DND-41 (cell line): ENCODE measurements around the gene PKD1L1.

Experiments used
- ATAC-seq: fragments of 200-7000 bp; cut with Tn5 transposase; 3 replicates; pipeline ENCODE4 v1.9.1; 2021; ENCODE audit warnings: low read depth; ENCODE audit not compliant: insufficient read depth
- DNase-seq: peaks from one replicate; pipeline ENCODE4 v3.0.0-alpha.2; 2020
- H2AFZ ChIP-seq: 2 replicates; pipeline ENCODE4 v1.6.0; 2012; ENCODE audit warnings: low read depth, low read length
- H3K27ac ChIP-seq: 2 replicates; pipeline ENCODE4 v1.5.1; 2012; ENCODE audit warnings: low read length, inconsistent platforms
- H3K27me3 ChIP-seq: fragments of 200-600 bp; sonication (generic); 2 replicates; pipeline ENCODE4 v1.6.0; 2012; ENCODE audit warnings: low read length, mild to moderate bottlenecking, inconsistent platforms; ENCODE audit not compliant: insufficient read depth, poor library complexity
- H3K36me3 ChIP-seq: 2 replicates; pipeline ENCODE4 v1.5.1; 2012; ENCODE audit warnings: low read length, inconsistent platforms; ENCODE audit not compliant: insufficient read depth
- H3K4me1 ChIP-seq: 2 replicates; pipeline ENCODE4 v1.5.1; 2012; ENCODE audit warnings: mild to moderate bottlenecking, low read length; ENCODE audit not compliant: insufficient read depth
- H3K4me2 ChIP-seq: 2 replicates; pipeline ENCODE4 v1.6.0; 2012; ENCODE audit warnings: mild to moderate bottlenecking, moderate library complexity, low read length, inconsistent platforms; ENCODE audit not compliant: insufficient read depth
- H3K4me3 ChIP-seq, 2 experiments: fragments of 200-600 bp in 1 of 2; shearing (Covaris generic) in 1 of 2; 2 replicates each; pipeline ENCODE4 v1.5.1; 2012 to 2016; ENCODE audit warnings: inconsistent platforms in 2 of 2, low read length in 2 of 2, mild to moderate bottlenecking in 2 of 2, low read depth in 1 of 2, moderate library complexity in 1 of 2
- H3K79me2 ChIP-seq: 2 replicates; pipeline ENCODE4 v1.6.0; 2012; ENCODE audit warnings: low read length, inconsistent platforms; ENCODE audit not compliant: insufficient read depth
- H3K9ac ChIP-seq: 2 replicates; pipeline ENCODE4 v1.6.0; 2012; ENCODE audit warnings: low read depth, mild to moderate bottlenecking, inconsistent platforms, low read length, moderate library complexity
- H3K9me3 ChIP-seq: 2 replicates; pipeline ENCODE4 v1.5.1; 2012; ENCODE audit warnings: low read length, moderate library complexity, mild to moderate bottlenecking, inconsistent platforms; ENCODE audit not compliant: insufficient read depth, severe bottlenecking
- H4K20me1 ChIP-seq: 2 replicates; pipeline ENCODE4 v1.6.0; 2012; ENCODE audit warnings: low read length; ENCODE audit not compliant: insufficient read depth
- EZH2 ChIP-seq: IDR thresholded peaks from 3 replicates; pipeline ENCODE4 v1.6.1; 2012; ENCODE audit warnings: borderline replicate concordance, low read depth, mild to moderate bottlenecking, moderate library complexity, low read length, inconsistent platforms; ENCODE audit not compliant: severe bottlenecking
- TF ChIP-seq, protein P1 (sequence below): IDR thresholded peaks from 2 replicates; pipeline ENCODE4 v1.5.1; 2012; ENCODE audit warnings: borderline replicate concordance, low read length, moderate library complexity, mild to moderate bottlenecking; ENCODE audit not compliant: poor library complexity, severe bottlenecking; ENCODE audit errors: extremely low read depth

PKD1L1 gene

DNA sequence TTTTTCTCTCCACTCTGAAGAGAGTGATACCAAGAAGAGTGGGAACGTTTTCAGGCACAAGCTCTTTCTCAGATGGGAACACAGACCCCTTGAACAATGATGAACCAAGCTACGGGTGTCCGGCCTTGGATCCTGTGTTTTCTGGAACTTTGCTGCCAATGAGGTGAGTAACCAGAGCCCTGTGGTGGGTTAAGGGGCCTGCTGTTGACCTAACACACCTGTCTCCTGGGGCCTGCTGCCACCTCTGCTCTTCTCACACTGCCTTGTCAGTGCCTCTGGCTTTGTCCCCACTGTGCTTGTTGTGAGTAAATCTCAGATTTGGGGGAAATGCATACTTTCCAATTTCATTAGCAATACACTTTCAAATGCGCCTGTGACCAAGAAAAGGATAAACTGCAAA, 1.4 kb upstream of the PKD1L1 start:
- H3K9ac ChIP-seq: no peak overlapping the region
- H3K4me3 ChIP-seq: no peak overlapping the region
- no peaks in the 10 kb centered on the region for H3K9me3 ChIP-seq
- H2AFZ ChIP-seq: no peak overlapping the region
- H3K27me3 ChIP-seq: no peaks in the 10 kb centered on the region
- DNase-seq: no peak
- no peaks in the 10 kb centered on the region for H3K79me2 ChIP-seq
- ATAC-seq: no peak
- no peaks in the 10 kb centered on the region for H3K36me3 ChIP-seq
- H3K4me1 ChIP-seq: no peaks in the 10 kb centered on the region
- H3K4me2 ChIP-seq: no peak overlapping the region
- no peak overlapping the region for H3K27ac ChIP-seq
- H4K20me1 ChIP-seq: no peaks in the 10 kb centered on the region
- TF ChIP-seq, protein P1, sequence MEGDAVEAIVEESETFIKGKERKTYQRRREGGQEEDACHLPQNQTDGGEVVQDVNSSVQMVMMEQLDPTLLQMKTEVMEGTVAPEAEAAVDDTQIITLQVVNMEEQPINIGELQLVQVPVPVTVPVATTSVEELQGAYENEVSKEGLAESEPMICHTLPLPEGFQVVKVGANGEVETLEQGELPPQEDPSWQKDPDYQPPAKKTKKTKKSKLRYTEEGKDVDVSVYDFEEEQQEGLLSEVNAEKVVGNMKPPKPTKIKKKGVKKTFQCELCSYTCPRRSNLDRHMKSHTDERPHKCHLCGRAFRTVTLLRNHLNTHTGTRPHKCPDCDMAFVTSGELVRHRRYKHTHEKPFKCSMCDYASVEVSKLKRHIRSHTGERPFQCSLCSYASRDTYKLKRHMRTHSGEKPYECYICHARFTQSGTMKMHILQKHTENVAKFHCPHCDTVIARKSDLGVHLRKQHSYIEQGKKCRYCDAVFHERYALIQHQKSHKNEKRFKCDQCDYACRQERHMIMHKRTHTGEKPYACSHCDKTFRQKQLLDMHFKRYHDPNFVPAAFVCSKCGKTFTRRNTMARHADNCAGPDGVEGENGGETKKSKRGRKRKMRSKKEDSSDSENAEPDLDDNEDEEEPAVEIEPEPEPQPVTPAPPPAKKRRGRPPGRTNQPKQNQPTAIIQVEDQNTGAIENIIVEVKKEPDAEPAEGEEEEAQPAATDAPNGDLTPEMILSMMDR: no peak
- no peak for TF ChIP-seq EZH2

DNA sequence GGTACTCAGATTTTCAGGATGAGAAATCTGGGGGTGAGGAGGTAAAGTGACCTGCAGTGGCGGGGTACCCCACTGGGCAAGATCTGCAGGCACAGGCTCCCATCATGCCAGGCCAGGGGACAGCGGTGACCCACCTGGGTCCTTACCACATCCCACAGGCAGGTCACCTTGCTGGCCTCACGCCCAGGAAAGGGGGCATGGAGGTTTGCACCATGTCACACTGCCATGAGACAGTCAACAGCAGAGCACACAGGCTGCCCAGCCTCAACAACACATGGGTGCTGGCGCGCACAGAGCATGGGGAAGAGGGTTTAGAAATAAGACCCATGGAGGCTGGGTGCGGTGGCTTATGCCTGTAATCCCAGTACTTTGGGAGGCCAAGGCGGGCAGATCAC, 914 bp downstream of the PKD1L1 start:
- no peak for ATAC-seq

DNA sequence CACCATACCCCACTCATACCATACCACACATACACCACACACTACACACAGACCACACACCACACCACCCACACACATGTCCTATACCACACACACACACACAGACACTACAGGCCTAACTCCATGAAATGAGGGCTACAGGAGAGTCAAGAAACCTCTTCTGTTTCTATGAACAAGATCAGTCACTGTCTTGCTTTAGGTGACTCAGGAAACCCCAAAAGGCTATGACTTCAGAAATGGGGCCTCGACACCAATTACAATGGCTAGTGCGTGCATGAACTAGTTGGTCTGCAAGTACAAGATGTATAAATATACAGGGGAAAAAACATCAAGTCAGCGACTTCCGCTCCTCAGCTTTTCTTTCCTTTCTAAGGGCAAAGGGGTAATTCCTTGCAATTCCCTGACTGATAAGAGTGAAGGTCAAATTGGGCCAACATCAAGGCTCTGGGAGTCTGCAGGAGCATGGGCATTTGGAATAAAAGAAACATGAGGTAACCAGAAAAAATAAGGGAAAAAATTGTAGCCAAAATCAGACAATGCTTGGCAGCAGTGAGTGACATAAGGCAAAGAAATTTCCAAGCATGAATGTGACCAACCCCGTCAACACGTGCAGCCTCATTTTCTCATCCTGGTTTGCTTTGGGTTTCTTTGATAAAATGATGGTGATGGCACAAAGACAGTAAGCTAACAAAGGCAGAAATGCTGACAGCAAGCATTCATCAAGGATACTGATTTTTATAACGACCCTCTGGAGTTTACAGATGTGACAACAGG, 1.5 kb downstream of the PKD1L1 start:
- no peaks in the 10 kb centered on the region for H3K9me3 ChIP-seq
- H3K27ac ChIP-seq: no peak overlapping the region
- no peak for ATAC-seq
- no peaks in the 10 kb centered on the region for H4K20me1 ChIP-seq
- TF ChIP-seq, protein P1: no peak
- no peak for TF ChIP-seq EZH2
- H3K79me2 ChIP-seq: no peaks in the 10 kb centered on the region
- H3K4me1 ChIP-seq: no peaks in the 10 kb centered on the region
- H2AFZ ChIP-seq: no peak overlapping the region
- no peak overlapping the region for H3K9ac ChIP-seq
- no peak overlapping the region for H3K4me2 ChIP-seq
- H3K4me3 ChIP-seq: no peak overlapping the region
- no peaks in the 10 kb centered on the region for H3K27me3 ChIP-seq
- DNase-seq: no peak
- no peaks in the 10 kb centered on the region for H3K36me3 ChIP-seq

More for the DNA sequence above, 914 bp downstream of the PKD1L1 start:
- Histone ChIP-seq H2AFZ (no peak overlapping the region), H3K4me3 (no peak overlapping the region), H3K9ac (no peak overlapping the region), H3K79me2 (no peaks in the 10 kb centered on the region), H3K4me1 (no peaks in the 10 kb centered on the region), H3K36me3 (no peaks in the 10 kb centered on the region), H3K4me2 (no peak overlapping the region), H3K27me3 (no peaks in the 10 kb centered on the region), H4K20me1 (no peaks in the 10 kb centered on the region), H3K27ac (no peak overlapping the region), H3K9me3 (no peaks in the 10 kb centered on the region)
- no peak for TF ChIP-seq EZH2
- TF ChIP-seq, protein P1: no peak
- DNase-seq: no peak
